ENCODE measurements around the gene ST3GAL6. TPM values are rescaled to one million over a fixed set of nuclear protein-coding genes. Genes with fewer than 3 reads are reported as not detected.

The ST3GAL6 gene
- total RNA-seq, 3 donors from 2014 or later (not counting 1 experiment from before 2014, with no cell fraction given): 0.38 to 3.7 (median 1.4) TPM

- Mint-ChIP-seq H3K27me3 (ENCODE audit: low read depth in 2 of 2) (peaks cover 0 to 4% of the 10 kb centered on the region in 2 donors), H3K4me3 (no peak overlapping the region), H3K36me3 (no peaks in the 10 kb centered on the region), H3K27ac (no peak overlapping the region), H3K9me3 (peaks cover 0 to 2% of the 10 kb centered on the region in 2 donors), H3K4me1 (no peaks in the 10 kb centered on the region)
- DNase-seq: no peak
- 79% methylated on average over 4 of the region's 4 CpGs for WGBS (ENCODE audit: insufficient coverage)
- no peak for ATAC-seq
- Histone ChIP-seq H3K27ac (ENCODE audit: low read length) (no peak overlapping the region), H3K27me3 (ENCODE audit: control insufficient read depth, insufficient read depth, low read length) (no peaks in the 10 kb centered on the region), H3K9me3 (ENCODE audit: control insufficient read depth, insufficient read depth, low read length) (no peaks in the 10 kb centered on the region), H3K4me3 (ENCODE audit: low read length) (no peak overlapping the region), H3K4me1 (ENCODE audit: control insufficient read depth, insufficient read depth, low read length) (no peaks in the 10 kb centered on the region), H3K36me3 (ENCODE audit: control insufficient read depth, insufficient read depth, low read length) (no peaks in the 10 kb centered on the region)
- intact Hi-C loops (cut with micrococcal nuclease): no loop called here
- TF ChIP-seq CTCF (IDR thresholded peaks at IDR 0.05): no peak
Measured at GRCh38 chr3:98746122-98746521, 17.0 kb upstream of the ST3GAL6 start.

- H3K9me3 Mint-ChIP-seq: peaks cover 0 to 2% of the 10 kb centered on the region in 2 donors
- H3K9me3 ChIP-seq (ENCODE audit: control insufficient read depth, insufficient read depth, low read length): no peaks in the 10 kb centered on the region
- DNase-seq: no peak
- H3K36me3 Mint-ChIP-seq: no peaks in the 10 kb centered on the region
- ATAC-seq: no peak
- H3K27me3 Mint-ChIP-seq (ENCODE audit: low read depth in 2 of 2): peaks cover 0 to 4% of the 10 kb centered on the region in 2 donors
- H3K27ac ChIP-seq (ENCODE audit: low read length): no peak overlapping the region
- no peak overlapping the region for H3K4me3 ChIP-seq (ENCODE audit: low read length)
- intact Hi-C loops (cut with micrococcal nuclease): no loop called here
- no peaks in the 10 kb centered on the region for H3K4me1 Mint-ChIP-seq
- no peak for TF ChIP-seq CTCF (IDR thresholded peaks at IDR 0.05)
- H3K4me3 Mint-ChIP-seq: no peak overlapping the region
- no peak overlapping the region for H3K27ac Mint-ChIP-seq
- no peaks in the 10 kb centered on the region for H3K4me1 ChIP-seq (ENCODE audit: control insufficient read depth, insufficient read depth, low read length)
- H3K36me3 ChIP-seq (ENCODE audit: control insufficient read depth, insufficient read depth, low read length): no peaks in the 10 kb centered on the region
- WGBS (ENCODE audit: insufficient coverage): no CpG with 5 or more reads among the region's 4 CpGs
- H3K27me3 ChIP-seq (ENCODE audit: control insufficient read depth, insufficient read depth, low read length): no peaks in the 10 kb centered on the region
Measured at GRCh38 chr3:98746882-98747281, 16.3 kb upstream of the ST3GAL6 start.

GRCh38 chr3:98750276-98750919 is 12.7 kb upstream of the ST3GAL6 start:
- WGBS (ENCODE audit: insufficient coverage): 80% methylated on average over 1 of the region's 1 CpG
- Mint-ChIP-seq H3K27me3 (ENCODE audit: low read depth in 2 of 2) (no peaks in the 10 kb centered on the region), H3K27ac (no peak overlapping the region)

More at GRCh38 chr3:98750276-98750919, 12.7 kb upstream of the ST3GAL6 start:
- no peak overlapping the region for H3K27ac ChIP-seq (ENCODE audit: low read length)
- DNase-seq (no peak), ATAC-seq (no peak)
- Mint-ChIP-seq H3K9me3 (peaks cover 0 to 2% of the 10 kb centered on the region in 2 donors), H3K4me1 (no peaks in the 10 kb centered on the region), H3K4me3 (no peak overlapping the region), H3K36me3 (no peaks in the 10 kb centered on the region)
- no peak for TF ChIP-seq CTCF (IDR thresholded peaks at IDR 0.05)
- intact Hi-C loops (cut with micrococcal nuclease): no loop called here
- no peaks in the 10 kb centered on the region for H3K4me1 ChIP-seq (ENCODE audit: control insufficient read depth, insufficient read depth, low read length)
- H3K9me3 ChIP-seq (ENCODE audit: control insufficient read depth, insufficient read depth, low read length): no peaks in the 10 kb centered on the region
- H3K27me3 ChIP-seq (ENCODE audit: control insufficient read depth, insufficient read depth, low read length): no peaks in the 10 kb centered on the region
- H3K36me3 ChIP-seq (ENCODE audit: control insufficient read depth, insufficient read depth, low read length): no peaks in the 10 kb centered on the region
- no peak overlapping the region for H3K4me3 ChIP-seq (ENCODE audit: low read length)
